ENCODE measurements around the gene TANC1. TPM values are rescaled to one million over a fixed set of nuclear protein-coding genes. Genes with fewer than 3 reads are reported as not detected.

The TANC1 gene
- 36.9 and 37.0 TPM in 2 replicates for total RNA-seq
- long read RNA-seq, full-length matches to known transcripts = 2 of 33 reads
- long read RNA-seq, partial matches to known transcripts = 22 of 33 reads
- long read RNA-seq, other reads (novel, unspliced or antisense) = 9 of 33 reads

- TF ChIP-seq, protein P1, sequence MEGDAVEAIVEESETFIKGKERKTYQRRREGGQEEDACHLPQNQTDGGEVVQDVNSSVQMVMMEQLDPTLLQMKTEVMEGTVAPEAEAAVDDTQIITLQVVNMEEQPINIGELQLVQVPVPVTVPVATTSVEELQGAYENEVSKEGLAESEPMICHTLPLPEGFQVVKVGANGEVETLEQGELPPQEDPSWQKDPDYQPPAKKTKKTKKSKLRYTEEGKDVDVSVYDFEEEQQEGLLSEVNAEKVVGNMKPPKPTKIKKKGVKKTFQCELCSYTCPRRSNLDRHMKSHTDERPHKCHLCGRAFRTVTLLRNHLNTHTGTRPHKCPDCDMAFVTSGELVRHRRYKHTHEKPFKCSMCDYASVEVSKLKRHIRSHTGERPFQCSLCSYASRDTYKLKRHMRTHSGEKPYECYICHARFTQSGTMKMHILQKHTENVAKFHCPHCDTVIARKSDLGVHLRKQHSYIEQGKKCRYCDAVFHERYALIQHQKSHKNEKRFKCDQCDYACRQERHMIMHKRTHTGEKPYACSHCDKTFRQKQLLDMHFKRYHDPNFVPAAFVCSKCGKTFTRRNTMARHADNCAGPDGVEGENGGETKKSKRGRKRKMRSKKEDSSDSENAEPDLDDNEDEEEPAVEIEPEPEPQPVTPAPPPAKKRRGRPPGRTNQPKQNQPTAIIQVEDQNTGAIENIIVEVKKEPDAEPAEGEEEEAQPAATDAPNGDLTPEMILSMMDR (IDR thresholded peaks at IDR 0.05) = no peak
- peak within 1 kb of the TSS; percentile 98 for H3K27ac Mint-ChIP-seq (ENCODE audit: unreplicated experiment)
- no peaks in the 10 kb centered on the region for H3K9me3 Mint-ChIP-seq (ENCODE audit: unreplicated experiment)
- H3K27me3 Mint-ChIP-seq (ENCODE audit: unreplicated experiment) = no peaks in the 10 kb centered on the region
- H3K36me3 Mint-ChIP-seq (ENCODE audit: unreplicated experiment) = no peaks in the 10 kb centered on the region
- peak; percentile 98 for DNase-seq (ENCODE audit: extremely low spot score, unreplicated experiment)
- H3K4me3 Mint-ChIP-seq (ENCODE audit: unreplicated experiment) = peak within 1 kb of the TSS; percentile 92
- H3K4me1 Mint-ChIP-seq (ENCODE audit: unreplicated experiment) = peaks cover 65% of the 10 kb centered on the region
Observed at GRCh38 chr2:158968396-158969161, at the start of gene TANC1. TANC1 (plus strand) TSS chr2:158968640; CDS start chr2:159065911, 97,271 bp downstream.

DNA sequence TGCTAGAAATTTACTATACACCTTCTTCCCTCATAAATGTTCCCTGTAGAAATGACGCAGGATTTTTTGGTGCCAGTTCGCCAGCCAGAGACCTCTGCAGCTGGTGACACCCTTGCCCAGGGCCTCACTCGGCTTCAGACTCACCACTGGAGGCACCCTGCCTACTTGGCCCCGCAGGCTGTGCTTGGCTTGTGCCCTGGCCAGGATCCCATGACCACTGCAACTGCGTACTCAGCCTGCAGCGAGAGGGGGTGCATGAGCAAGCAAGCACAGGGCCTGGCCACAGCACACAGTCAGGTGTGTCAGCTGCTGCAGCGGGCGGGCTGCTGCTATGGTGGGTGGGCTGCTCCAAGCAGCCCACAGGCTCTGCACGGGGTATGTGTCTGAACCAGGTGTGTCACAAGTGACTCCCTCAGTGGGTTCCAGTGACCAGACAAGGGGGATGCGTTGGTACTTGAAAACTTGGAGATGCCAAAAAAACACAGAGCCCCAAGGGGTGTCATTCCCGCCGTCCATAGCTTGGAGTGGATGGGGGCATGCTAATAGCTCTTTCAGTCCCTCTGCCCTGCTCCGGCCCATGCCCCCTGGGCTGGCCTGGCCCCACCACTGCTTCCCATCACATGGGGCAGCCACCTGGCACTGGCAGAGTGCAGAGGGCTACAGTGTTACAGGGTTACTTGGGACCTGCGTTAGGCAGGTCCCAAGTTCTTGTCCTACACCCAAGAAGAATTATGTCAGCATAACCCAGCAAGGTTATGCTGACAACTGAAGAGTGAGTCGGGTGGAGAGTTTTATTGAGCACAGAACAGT is 46.6 kb upstream of the TANC1 start:
- Mint-ChIP-seq H3K36me3 (ENCODE audit: unreplicated experiment) (no peaks in the 10 kb centered on the region), H3K4me3 (ENCODE audit: unreplicated experiment) (no peak overlapping the region), H3K27ac (ENCODE audit: unreplicated experiment) (peak overlapping the region; percentile 64), H3K27me3 (ENCODE audit: unreplicated experiment) (no peaks in the 10 kb centered on the region), H3K9me3 (ENCODE audit: unreplicated experiment) (peaks cover 3% of the 10 kb centered on the region), H3K4me1 (ENCODE audit: unreplicated experiment) (peaks cover 25% of the 10 kb centered on the region)
- no peak for DNase-seq (ENCODE audit: extremely low spot score, unreplicated experiment)
- TF ChIP-seq, protein P1 (IDR thresholded peaks at IDR 0.05) = no peak

DNA sequence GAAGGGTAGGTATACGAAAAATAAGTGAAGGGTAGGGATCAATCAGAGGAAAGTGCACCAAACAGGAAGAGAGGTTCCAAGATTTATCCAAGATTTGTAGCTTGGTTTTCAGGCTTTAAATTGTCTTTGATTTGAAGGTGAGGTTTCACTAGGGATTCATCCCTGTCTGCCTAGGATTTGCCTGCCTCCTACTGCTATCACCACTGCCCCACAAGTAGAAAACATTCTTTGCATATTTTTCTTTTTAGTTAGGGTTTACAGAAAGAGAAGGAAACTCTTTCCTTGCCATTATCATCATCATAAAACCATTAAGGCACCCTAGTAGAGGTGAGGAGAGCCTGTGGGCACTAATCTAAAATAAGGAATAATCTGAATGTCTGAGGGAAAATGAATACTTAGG is 45.8 kb upstream of the TANC1 start:
- Mint-ChIP-seq H3K36me3 (ENCODE audit: unreplicated experiment) (no peaks in the 10 kb centered on the region), H3K4me1 (ENCODE audit: unreplicated experiment) (peaks cover 26% of the 10 kb centered on the region), H3K4me3 (ENCODE audit: unreplicated experiment) (no peak overlapping the region), H3K9me3 (ENCODE audit: unreplicated experiment) (peaks cover 3% of the 10 kb centered on the region), H3K27me3 (ENCODE audit: unreplicated experiment) (no peaks in the 10 kb centered on the region), H3K27ac (ENCODE audit: unreplicated experiment) (peak overlapping the region; percentile 64)
- DNase-seq (ENCODE audit: extremely low spot score, unreplicated experiment) = no peak
- TF ChIP-seq, protein P1 (IDR thresholded peaks at IDR 0.05) = no peak

DNA sequence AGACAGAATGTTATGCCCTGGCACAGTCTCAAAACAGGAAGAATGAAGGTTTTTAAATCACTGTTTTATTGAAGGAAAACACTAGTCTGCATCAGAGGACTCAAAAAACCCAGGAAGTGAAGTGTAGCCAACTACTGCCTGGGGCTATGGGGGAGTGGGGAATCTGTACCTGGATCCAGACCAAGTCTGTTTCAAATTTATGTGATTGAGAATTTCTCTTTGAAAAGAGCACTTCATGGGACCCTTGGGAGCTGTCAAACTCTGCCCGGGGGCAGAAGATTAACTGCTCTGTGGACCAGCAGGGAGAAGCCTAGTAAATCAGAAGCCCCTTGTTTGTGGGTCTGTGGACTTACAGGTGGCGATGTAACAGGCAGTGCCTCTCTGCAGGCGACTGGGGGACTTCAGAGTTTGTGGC is 45.3 kb upstream of the TANC1 start:
- Mint-ChIP-seq H3K27ac (ENCODE audit: unreplicated experiment) (peak overlapping the region; percentile 64), H3K27me3 (ENCODE audit: unreplicated experiment) (no peaks in the 10 kb centered on the region), H3K4me1 (ENCODE audit: unreplicated experiment) (peaks cover 26% of the 10 kb centered on the region), H3K36me3 (ENCODE audit: unreplicated experiment) (no peaks in the 10 kb centered on the region), H3K9me3 (ENCODE audit: unreplicated experiment) (peaks cover 3% of the 10 kb centered on the region), H3K4me3 (ENCODE audit: unreplicated experiment) (no peak overlapping the region)
- TF ChIP-seq, protein P1 (IDR thresholded peaks at IDR 0.05) = no peak
- no peak for DNase-seq (ENCODE audit: extremely low spot score, unreplicated experiment)

- no peaks in the 10 kb centered on the region for H3K36me3 Mint-ChIP-seq (ENCODE audit: unreplicated experiment)
- TF ChIP-seq, protein P1 (IDR thresholded peaks at IDR 0.05) = no peak
- H3K4me1 Mint-ChIP-seq (ENCODE audit: unreplicated experiment) = peaks cover 26% of the 10 kb centered on the region
- H3K27ac Mint-ChIP-seq (ENCODE audit: unreplicated experiment) = peak overlapping the region; percentile 64
- no peak for DNase-seq (ENCODE audit: extremely low spot score, unreplicated experiment)
- H3K4me3 Mint-ChIP-seq (ENCODE audit: unreplicated experiment) = no peak overlapping the region
- H3K27me3 Mint-ChIP-seq (ENCODE audit: unreplicated experiment) = no peaks in the 10 kb centered on the region
- H3K9me3 Mint-ChIP-seq (ENCODE audit: unreplicated experiment) = peaks cover 4% of the 10 kb centered on the region
Observed at GRCh38 chr2:158923641-158924040, 44.8 kb upstream of the TANC1 start.
